Measurements from ENCODE around the gene HSPB8. TPM values are rescaled to one million over a fixed set of nuclear protein-coding genes. Genes with fewer than 3 reads are reported as not detected.

The HSPB8 gene
- total RNA-seq, 2 experiments from 2014 or later, result not detected

- Mint-ChIP-seq H3K36me3 (ENCODE audit: low read depth) (no peaks in the 10 kb centered on the region), H3K27ac (no peak overlapping the region), H3K4me3 (no peak overlapping the region), H3K27me3 (no peaks in the 10 kb centered on the region), H3K4me1 (no peaks in the 10 kb centered on the region), H3K9me3 (no peaks in the 10 kb centered on the region)
- CTCF ChIA-PET, result no interaction called here
- POLR2A ChIA-PET, result no interaction called here
- no peak for DNase-seq
These were observed 747 bp downstream of the HSPB8 start for GRCh38 chr12:119179335-119180021.

DNA sequence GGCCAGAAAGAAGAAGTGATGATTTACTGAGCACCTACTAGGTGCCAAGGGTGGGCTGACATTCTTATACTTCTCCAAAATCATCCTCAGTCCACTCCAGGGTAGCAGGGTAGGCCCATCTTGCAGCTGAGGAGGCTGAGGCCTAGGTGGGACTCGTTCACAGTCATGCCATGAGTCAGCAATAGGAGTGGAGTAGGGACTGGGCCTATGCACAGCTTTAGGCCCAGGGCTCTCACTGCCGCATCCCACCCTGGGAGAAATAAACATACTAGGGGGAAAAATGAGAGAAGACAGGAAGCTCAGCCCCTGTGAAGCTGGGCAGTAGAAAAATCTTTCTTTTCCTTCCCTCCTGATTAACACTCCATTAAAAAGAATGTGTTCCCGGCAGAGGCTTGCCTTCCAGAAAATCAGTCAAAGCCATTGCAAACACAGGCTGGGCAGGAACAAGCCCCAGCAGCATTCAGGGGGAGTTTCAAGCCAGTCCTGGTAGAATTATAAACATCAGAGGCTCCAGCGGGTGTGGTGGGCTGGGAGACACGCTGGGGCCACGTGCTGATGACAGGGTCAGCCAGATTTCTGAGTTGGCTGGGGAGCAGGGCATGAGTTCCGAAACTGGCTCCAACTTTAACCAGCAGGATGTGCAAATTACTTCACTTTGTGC is 1.8 kb downstream of the HSPB8 start:
- CTCF ChIA-PET, result no interaction called here
- POLR2A ChIA-PET, result no interaction called here
- no peak overlapping the region for H3K27ac Mint-ChIP-seq
- H3K4me1 Mint-ChIP-seq, result no peaks in the 10 kb centered on the region
- H3K9me3 Mint-ChIP-seq, result no peaks in the 10 kb centered on the region
- no peaks in the 10 kb centered on the region for H3K27me3 Mint-ChIP-seq
- DNase-seq, result no peak
- no peak overlapping the region for H3K4me3 Mint-ChIP-seq
- no peaks in the 10 kb centered on the region for H3K36me3 Mint-ChIP-seq (ENCODE audit: low read depth)

GRCh38 chr12:119181202-119181601 is 2.5 kb downstream of the HSPB8 start:
- CTCF ChIA-PET, result no interaction called here
- Mint-ChIP-seq H3K36me3 (ENCODE audit: low read depth) (no peaks in the 10 kb centered on the region), H3K27me3 (no peaks in the 10 kb centered on the region)

GRCh38 chr12:119181944-119182343 is 3.2 kb downstream of the HSPB8 start:
- CTCF ChIA-PET, result no interaction called here
- POLR2A ChIA-PET, result no interaction called here
- Mint-ChIP-seq H3K27ac (no peak overlapping the region), H3K9me3 (no peaks in the 10 kb centered on the region), H3K36me3 (ENCODE audit: low read depth) (no peaks in the 10 kb centered on the region), H3K27me3 (no peaks in the 10 kb centered on the region), H3K4me3 (no peak overlapping the region), H3K4me1 (no peaks in the 10 kb centered on the region)
- DNase-seq, result no peak

More at GRCh38 chr12:119181202-119181601, 2.5 kb downstream of the HSPB8 start:
- Mint-ChIP-seq H3K27ac (no peak overlapping the region), H3K9me3 (no peaks in the 10 kb centered on the region), H3K4me1 (no peaks in the 10 kb centered on the region), H3K4me3 (no peak overlapping the region)
- POLR2A ChIA-PET, result no interaction called here
- DNase-seq, result no peak

- Mint-ChIP-seq H3K9me3 (no peaks in the 10 kb centered on the region), H3K27ac (no peak overlapping the region), H3K4me1 (no peaks in the 10 kb centered on the region), H3K4me3 (no peak overlapping the region), H3K27me3 (no peaks in the 10 kb centered on the region), H3K36me3 (ENCODE audit: low read depth) (no peaks in the 10 kb centered on the region)
- POLR2A ChIA-PET, result no interaction called here
- no peak for DNase-seq
- CTCF ChIA-PET, result no interaction called here
These were observed 4.2 kb downstream of the HSPB8 start for GRCh38 chr12:119182701-119183493.

DNA sequence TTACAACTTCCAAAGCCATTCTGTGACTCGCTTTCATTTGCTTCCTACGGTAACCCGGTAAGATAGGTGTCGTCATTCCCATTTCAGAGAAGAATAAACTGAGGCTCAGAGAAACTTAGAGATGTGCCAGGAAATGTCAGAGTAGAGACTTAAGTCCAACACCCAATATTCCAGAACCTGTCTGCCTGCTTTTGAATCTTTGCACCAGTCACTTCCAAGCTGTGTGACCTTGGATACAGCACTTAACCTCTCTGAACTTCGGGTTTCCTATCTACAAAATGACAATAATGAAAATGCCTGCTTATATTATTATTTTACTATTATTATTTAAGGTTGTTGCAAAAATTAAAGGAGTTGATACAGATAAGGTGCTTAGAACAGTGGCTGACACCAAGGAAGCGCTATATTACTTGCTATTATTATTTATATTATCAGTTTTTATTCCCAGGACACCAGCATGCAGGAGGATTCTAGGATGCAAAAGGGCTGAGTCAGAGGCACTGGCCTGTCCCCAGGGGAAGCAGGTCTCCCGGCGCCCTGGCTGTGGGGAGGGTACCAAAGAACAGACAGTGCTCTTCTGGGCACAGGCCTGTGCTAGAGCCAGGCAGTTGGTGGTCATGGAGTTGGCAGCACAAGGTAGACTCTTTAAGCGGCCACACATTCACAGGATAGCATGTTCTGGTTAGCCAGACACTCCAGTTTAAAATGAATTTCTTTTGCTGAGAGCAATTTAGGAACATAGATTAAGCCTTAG is 5.4 kb downstream of the HSPB8 start:
- no peaks in the 10 kb centered on the region for H3K27me3 Mint-ChIP-seq
- ChIA-PET POLR2A (no interaction called here), CTCF (no interaction called here)
- H3K4me1 Mint-ChIP-seq, result no peaks in the 10 kb centered on the region
- H3K27ac Mint-ChIP-seq, result no peak overlapping the region
- no peaks in the 10 kb centered on the region for H3K9me3 Mint-ChIP-seq
- H3K36me3 Mint-ChIP-seq (ENCODE audit: low read depth), result no peaks in the 10 kb centered on the region
- no peak for DNase-seq
- H3K4me3 Mint-ChIP-seq, result no peak overlapping the region

DNA sequence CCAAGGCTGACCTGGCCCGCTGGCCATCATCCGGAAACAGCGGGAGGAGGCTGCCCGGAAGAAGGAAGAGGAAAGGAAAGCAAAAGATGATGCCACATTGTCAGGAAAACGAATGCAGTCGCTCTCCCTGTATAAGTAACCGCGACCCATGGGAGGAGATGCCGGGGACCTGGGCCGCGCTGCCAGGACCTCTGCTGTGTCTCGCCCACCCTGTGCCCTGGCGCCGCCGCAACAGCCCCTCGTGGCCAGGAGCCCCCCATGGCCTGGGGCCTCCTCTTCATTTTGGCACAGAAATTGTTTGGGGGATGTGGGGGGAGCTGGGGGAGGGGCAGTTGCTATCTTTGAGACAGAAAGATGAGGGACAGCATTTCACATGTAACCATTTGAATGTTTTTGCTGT is 16.5 kb downstream of the HSPB8 start:
- POLR2A ChIA-PET, result no interaction called here
- Mint-ChIP-seq H3K4me3 (no peak overlapping the region), H3K27me3 (no peaks in the 10 kb centered on the region), H3K9me3 (no peaks in the 10 kb centered on the region), H3K36me3 (ENCODE audit: low read depth) (no peaks in the 10 kb centered on the region), H3K27ac (no peak overlapping the region), H3K4me1 (no peaks in the 10 kb centered on the region)
- CTCF ChIA-PET, result no interaction called here
- DNase-seq, result no peak

DNA sequence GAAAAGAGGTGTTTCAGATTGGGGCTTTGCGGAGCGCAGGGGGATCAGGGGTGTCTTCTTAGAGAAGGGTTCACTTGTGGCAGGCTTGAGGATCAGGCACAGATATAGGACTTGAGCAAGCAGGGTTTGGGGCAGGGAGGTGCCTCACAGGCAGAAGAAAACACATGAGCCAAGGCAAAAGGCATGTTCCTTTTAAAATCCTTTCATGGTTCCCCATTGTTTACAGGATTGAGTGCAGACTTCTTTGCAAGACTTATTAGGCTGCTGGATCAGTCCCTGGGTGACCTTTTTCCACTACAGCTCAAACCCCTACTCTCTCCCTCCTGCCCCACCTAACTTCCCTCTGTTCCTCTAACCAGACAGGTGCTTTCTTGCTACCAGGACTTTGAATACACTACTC is 19.7 kb downstream of the HSPB8 start:
- Mint-ChIP-seq H3K4me1 (no peaks in the 10 kb centered on the region), H3K36me3 (ENCODE audit: low read depth) (no peaks in the 10 kb centered on the region), H3K27me3 (no peaks in the 10 kb centered on the region), H3K4me3 (no peak overlapping the region), H3K9me3 (no peaks in the 10 kb centered on the region), H3K27ac (no peak overlapping the region)
- ChIA-PET POLR2A (no interaction called here), CTCF (no interaction called here)
- DNase-seq, result no peak

DNA sequence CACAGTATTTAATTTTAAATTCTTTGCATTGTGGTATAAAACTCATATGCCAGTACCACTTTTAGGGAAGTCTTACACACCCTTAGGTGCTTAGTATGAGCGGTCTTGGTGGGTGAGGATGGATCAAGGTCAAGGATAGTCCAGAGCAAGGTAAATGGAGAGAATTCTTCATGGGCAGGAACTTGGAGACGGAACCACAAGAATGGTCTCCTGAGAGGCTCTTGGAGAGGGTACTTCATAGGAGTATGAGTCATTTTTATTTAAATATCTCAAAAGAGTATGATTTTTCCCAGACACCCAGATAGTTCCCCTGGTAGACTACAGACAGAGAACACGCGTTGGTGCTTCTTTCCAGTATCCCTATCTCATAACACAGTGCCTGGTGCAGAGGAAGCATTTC is 21.9 kb downstream of the HSPB8 start:
- POLR2A ChIA-PET, result no interaction called here
- Mint-ChIP-seq H3K27ac (no peak overlapping the region), H3K9me3 (no peaks in the 10 kb centered on the region), H3K4me3 (no peak overlapping the region), H3K4me1 (no peaks in the 10 kb centered on the region), H3K36me3 (ENCODE audit: low read depth) (no peaks in the 10 kb centered on the region), H3K27me3 (no peaks in the 10 kb centered on the region)
- CTCF ChIA-PET, result no interaction called here
- no peak for DNase-seq

- DNase-seq, result no peak
- H3K9me3 Mint-ChIP-seq, result no peaks in the 10 kb centered on the region
- CTCF ChIA-PET, result no interaction called here
- no peaks in the 10 kb centered on the region for H3K36me3 Mint-ChIP-seq (ENCODE audit: low read depth)
- POLR2A ChIA-PET, result no interaction called here
- H3K27me3 Mint-ChIP-seq, result no peaks in the 10 kb centered on the region
- no peaks in the 10 kb centered on the region for H3K4me1 Mint-ChIP-seq
- H3K27ac Mint-ChIP-seq, result no peak overlapping the region
- H3K4me3 Mint-ChIP-seq, result no peak overlapping the region
These were observed 23.2 kb downstream of the HSPB8 start for GRCh38 chr12:119201789-119202543.

DNA sequence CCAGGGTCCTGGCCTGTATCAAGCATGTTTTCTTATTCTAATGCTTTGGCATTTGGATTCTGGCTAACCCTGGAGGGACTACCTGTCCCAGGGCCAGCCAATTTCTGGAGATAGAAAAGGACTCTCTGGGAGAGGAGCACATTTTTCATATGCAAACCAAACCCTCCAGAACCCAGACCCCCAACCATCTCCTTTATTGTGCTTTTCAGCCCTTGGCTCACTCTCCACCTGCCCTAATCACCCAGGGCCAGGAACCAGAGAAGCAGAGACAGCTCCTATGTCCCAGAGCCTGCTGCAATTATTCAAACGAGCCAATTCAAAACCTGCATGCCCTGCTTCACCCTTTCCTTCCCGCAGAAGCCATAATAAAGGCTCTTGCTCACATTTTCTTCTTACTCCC is 23.8 kb downstream of the HSPB8 start:
- ChIA-PET POLR2A (no interaction called here), CTCF (no interaction called here)
- H3K36me3 Mint-ChIP-seq (ENCODE audit: low read depth), result no peaks in the 10 kb centered on the region
- H3K4me1 Mint-ChIP-seq, result no peaks in the 10 kb centered on the region
- H3K27me3 Mint-ChIP-seq, result no peaks in the 10 kb centered on the region
- no peak overlapping the region for H3K4me3 Mint-ChIP-seq
- no peaks in the 10 kb centered on the region for H3K9me3 Mint-ChIP-seq
- DNase-seq, result no peak
- no peak overlapping the region for H3K27ac Mint-ChIP-seq

GRCh38 chr12:119204131-119204530 is 25.4 kb downstream of the HSPB8 start:
- DNase-seq, result no peak
- ChIA-PET CTCF (no interaction called here), POLR2A (no interaction called here)
- H3K9me3 Mint-ChIP-seq, result no peaks in the 10 kb centered on the region
- H3K27me3 Mint-ChIP-seq, result no peaks in the 10 kb centered on the region
- H3K27ac Mint-ChIP-seq, result no peak overlapping the region
- H3K4me3 Mint-ChIP-seq, result no peak overlapping the region
- H3K4me1 Mint-ChIP-seq, result no peaks in the 10 kb centered on the region
- H3K36me3 Mint-ChIP-seq (ENCODE audit: low read depth), result no peaks in the 10 kb centered on the region

Data from activated CD4-positive, alpha-beta memory T cell treated with anti-CD3 and anti-CD28 coated beads, Interleukin-2, amount 10 ng/mL, durations not matched to agents 7 days and 5 days (primary cell).